Measurements from ENCODE around the gene DPM3.
"Not testable (repeated sequence)": the region's sequence is repeated elsewhere in the genome, so short reads cannot be mapped to it uniquely, and the experiment has no call there.

Gene DPM3

GRCh38 chr1:155127105-155127966, 13.0 kb downstream of the DPM3 start, which contains the start of gene EFNA1:
Gene EFNA1 (plus strand): TSS chr1:155127876. CDS start chr1:155127978, 102 bp downstream.
- in situ Hi-C loops (cut with HindIII; ENCODE audit: low sequenced_read_pairs): no loop called here

DNA sequence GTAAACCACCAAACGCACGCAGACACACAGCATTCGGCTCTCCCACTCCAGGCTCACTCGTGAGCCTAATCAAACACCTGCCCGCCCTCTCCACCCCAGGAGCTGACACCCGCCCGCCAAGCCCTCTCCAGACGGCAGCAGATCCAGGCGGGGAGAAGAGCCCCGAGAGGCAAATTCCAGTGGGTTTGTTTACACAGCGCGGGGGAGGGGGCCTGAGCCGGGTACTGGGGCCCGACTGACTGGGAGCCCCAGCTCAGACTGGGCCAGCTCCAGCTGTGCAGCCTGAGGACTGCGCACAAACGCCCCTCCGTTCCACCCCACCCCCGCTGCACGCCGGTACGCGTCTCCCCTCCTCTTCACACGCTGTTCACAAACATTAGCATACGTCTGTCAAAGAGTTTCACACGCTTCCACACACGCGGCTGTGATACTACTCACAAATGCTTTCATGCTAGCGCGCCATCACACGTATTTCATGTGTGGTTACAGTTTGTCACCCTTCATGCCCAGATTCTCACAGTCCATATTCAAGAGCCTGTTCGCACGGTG, 13.7 kb downstream of the DPM3 start:
- in situ Hi-C loops (cut with HindIII; ENCODE audit: low sequenced_read_pairs): no loop called here

DNA sequence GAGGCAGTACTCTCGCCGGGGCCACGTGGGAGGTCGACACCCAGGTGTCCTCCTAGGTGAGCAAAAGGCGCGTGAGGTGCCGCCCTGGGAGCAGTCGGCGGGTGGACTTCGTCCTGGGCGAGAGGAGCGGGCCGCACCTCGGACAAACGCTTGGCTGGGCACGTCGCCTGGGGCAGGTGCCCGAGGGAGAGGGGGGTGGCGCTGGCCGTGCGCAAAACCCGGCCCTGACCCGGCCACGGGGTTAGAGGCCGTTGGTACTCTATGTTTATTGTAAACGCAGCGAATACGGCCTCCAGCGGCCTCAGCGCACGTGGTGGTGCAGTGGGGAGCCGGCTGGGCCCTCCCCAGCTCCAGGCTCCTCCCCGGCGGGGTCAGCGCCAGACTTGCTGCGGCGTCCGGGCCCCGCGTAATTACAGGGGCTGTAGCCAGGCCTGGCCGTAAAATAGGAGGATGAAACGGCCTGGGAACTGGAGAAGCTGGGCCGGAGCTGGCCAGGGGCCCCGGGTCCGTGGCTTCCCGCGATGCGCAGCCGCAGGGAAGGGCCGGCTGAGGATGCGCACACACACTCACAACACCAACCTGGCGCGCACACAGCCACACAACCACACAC, 14.3 kb downstream of the DPM3 start:
- in situ Hi-C loops (cut with HindIII; ENCODE audit: low sequenced_read_pairs): no loop called here

DNA sequence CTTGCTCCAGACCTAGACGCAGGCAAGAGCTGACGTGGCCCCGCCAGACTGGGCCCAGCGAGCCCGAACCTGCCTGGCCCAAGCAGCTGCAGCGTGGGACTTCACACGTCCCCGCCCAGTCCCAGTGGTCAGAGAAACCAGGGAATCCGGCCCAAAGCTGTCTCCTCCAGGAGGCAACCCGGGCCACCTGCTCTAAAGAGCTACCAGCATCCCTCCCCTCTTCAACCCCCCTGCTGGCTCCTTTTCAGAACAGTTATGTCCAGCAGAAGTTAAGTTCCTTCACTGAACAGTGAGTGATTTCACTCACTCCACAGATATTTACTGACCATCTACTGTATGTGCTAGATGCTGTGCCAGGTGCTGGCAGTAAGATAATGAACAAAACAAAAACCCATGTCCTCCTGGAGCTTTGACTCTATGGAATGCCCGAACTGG, 14.8 kb downstream of the DPM3 start:
- in situ Hi-C loops (cut with HindIII; ENCODE audit: low sequenced_read_pairs): no loop called here

- in situ Hi-C loops (cut with HindIII; ENCODE audit: low sequenced_read_pairs): no loop called here
These were observed 15.5 kb downstream of the DPM3 start for GRCh38 chr1:155124503-155125463.

GRCh38 chr1:155123801-155124200, 16.5 kb downstream of the DPM3 start:
- in situ Hi-C loops (cut with HindIII; ENCODE audit: low sequenced_read_pairs): no loop called here

- in situ Hi-C loops (cut with HindIII; ENCODE audit: low sequenced_read_pairs): no loop called here
These were observed 18.0 kb downstream of the DPM3 start for GRCh38 chr1:155122308-155122707.

DNA sequence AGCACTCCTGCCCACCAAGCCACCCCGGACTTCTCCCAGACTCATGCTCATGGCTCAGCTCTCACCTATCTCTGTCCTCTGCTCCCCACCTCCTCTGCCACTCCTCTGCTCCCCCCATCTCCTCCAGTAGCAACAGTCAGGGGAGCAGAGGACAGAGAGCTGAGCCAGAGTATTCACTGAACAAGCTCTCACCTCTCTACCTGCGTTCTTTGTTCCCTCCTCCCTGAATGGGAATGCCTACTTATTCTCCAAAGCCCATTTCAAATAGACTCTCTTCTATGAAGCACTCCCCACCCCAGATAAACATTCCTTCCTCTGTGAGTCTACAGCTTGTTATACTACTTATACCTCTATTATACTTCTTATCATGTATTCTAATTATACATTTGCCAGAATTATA, 19.1 kb downstream of the DPM3 start:
- in situ Hi-C loops (cut with HindIII; ENCODE audit: low sequenced_read_pairs): no loop called here

DNA sequence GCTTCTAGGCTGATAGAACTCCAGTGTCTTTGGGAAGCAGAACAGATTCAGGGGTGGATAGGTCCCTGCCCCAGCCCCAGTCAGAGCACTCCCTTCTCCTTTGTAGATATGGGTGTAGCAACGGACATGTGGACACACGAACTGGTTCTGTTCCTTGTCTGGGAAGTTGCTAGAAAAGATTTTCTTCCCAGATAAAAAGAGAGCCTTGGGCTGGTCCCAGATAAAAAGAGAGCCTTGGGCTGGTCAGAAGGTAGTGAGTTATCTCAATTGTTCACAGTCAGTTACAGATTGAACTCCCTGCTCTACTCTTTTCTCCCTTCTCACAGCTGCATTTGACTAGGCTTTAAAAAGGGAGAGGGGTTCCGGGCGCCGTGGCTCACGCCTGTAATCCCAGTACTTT, 20.1 kb downstream of the DPM3 start:
- in situ Hi-C loops (cut with HindIII; ENCODE audit: low sequenced_read_pairs): no loop called here

DNA sequence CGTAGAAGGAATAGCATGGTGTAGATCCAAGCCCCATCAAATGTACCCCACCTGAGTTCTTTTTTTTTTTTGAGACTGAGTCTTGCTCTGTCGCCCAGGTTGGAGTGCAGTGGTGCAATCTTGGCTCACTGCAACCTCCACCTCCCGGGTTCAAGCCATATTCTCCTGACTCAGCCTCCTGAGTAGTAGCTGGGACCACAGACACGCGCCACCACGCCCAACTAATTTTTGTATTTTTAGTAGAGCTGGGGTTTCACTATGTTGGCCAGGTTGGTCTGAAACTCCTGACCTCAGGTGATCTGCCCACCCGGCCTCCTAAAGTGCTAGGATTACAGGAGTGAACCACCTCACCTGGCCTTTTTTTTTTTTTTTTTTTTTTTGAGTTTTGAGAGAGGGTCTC, 22.2 kb downstream of the DPM3 start:
- in situ Hi-C loops (cut with HindIII; ENCODE audit: low sequenced_read_pairs): not testable (repeated sequence)

GRCh38 chr1:155117610-155118009, 22.7 kb downstream of the DPM3 start:
- in situ Hi-C loops (cut with HindIII; ENCODE audit: low sequenced_read_pairs): no loop called here

DNA sequence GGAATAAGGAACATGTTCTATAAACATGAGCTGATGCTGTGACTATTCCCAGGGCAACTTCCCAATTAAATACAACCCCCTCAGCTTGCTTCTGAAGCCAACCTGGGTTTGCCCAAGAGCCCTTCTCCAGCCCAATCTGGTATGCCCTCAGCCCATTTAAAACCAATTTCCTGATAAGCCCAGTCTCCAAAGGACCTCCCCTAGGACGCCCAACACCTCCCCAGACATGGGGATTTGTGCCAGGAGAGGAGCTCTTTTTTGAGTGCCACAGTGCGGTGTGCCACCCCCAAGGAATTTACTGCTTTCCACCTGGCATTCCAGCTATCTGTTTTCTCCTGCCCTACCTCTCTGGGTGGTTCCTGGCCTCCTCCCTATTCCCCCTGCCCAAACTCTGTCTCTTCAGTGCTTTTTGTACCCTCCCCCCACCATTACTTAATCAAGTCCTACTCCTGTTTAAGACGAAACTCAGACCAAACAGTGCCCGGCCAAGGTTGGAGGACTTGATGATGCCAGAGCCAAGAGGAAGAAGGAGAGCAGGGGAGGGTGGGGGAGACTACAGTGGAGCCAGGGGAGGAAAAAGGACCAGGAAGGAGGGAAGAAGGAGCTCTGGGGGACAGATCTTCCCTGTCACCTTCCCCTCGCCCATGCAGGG, 24.1 kb downstream of the DPM3 start:
- in situ Hi-C loops (cut with HindIII; ENCODE audit: low sequenced_read_pairs): no loop called here

DNA sequence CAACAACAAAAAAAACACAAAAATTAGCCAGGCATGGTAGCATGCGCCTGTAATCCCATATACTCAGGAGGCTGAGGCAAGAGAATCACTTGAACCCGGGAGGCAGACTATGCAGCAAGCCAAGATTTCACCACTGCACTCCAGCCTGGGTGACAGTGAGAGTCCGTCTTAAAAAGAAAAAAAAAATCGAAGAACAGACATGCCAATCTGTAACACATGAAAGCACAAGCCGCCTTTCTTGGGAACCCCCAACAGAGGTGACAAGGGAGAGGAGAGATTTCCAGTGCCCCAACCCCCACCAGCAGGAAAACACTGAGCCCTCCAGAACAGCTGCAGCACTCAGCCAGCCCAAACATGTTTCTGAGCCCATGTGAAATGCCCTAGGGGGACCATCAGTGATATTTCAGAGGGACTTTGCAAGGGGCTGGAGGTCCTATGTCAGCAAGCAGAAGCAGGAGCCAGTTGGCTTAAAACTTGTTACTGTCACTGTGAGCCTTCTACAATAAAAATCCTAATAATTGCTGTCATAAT, 26.8 kb downstream of the DPM3 start:
- in situ Hi-C loops (cut with HindIII; ENCODE audit: low sequenced_read_pairs): no loop called here

- in situ Hi-C loops (cut with HindIII; ENCODE audit: low sequenced_read_pairs): no loop called here
These were observed 29.5 kb downstream of the DPM3 start for GRCh38 chr1:155110826-155111225.

GRCh38 chr1:155110381-155110780, 29.9 kb downstream of the DPM3 start:
- in situ Hi-C loops (cut with HindIII; ENCODE audit: low sequenced_read_pairs): no loop called here

DNA sequence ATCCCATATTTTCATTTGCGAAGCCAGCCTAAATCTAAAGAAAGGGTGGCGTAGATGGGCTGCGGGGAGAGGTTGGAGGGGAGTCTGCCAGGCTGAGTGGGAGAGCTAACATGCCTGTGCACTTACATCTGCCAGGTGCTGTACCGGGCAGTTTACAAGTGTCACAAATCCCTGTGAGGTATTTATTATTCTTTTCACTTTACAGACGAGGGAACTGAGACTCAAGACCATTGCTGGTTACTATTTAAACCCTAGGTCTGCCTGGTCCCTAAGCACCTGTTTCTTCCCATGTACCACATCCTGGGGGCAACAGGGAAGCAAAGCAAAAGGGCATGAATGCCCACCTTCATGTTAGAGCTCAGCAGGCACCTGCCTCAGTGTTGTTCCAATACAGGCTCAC, 32.0 kb downstream of the DPM3 start:
- in situ Hi-C loops (cut with HindIII; ENCODE audit: low sequenced_read_pairs): no loop called here

DNA sequence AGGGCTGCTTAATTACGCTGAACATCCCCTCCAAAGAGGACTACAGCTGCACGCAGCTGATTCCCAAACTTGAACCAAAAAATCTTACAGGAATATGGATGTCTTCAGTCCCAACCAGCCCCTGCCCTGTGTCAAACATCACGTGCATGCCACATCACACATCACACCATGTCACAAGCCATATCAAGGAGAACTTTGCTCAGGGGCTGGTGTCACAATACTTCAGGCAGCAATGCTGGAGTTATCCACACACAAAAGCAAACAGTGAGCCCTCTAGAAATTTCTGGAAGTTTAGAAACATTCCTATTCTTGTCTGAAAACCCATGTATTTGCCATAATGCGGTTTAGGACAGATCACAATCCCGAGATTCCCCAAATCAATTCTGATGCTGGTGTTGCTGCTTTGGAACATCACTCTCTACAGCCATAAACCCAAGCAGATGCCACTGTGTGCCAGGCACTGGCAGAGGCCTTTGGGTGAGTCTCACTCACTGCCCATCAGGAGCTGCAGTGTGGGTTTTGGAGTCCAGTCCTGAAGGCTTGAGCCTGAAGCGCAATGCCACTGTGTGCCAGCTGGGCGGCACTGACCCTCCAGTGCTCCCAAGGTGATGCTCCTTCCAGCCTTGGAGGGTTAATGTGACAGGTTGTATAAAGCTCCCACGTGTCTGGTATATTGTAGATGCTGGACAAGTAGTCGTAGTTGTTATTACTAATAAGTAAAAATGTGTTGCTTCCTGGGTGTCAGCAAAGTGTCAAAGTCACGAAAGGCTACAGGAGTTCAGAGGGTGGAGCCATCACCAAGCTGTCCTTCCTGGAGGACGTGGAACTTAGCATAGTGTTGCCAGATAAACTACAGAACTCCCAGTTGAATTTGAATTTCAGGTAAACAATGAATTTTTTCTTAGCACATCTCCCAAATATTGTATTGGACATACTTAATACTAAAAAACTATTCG, 32.7 kb downstream of the DPM3 start:
- in situ Hi-C loops (cut with HindIII; ENCODE audit: low sequenced_read_pairs): no loop called here

- in situ Hi-C loops (cut with HindIII; ENCODE audit: low sequenced_read_pairs): no loop called here
These were observed 33.5 kb downstream of the DPM3 start for GRCh38 chr1:155106862-155107261.

GRCh38 chr1:155105604-155106011, 34.7 kb downstream of the DPM3 start:
- in situ Hi-C loops (cut with HindIII; ENCODE audit: low sequenced_read_pairs): no loop called here
